GM21717 (cell line): Measurements from ENCODE around the gene DRD5.

Experiments used
- ATAC-seq: cut with Tn5 transposase; IDR thresholded peaks from one replicate; pipeline ENCODE4 v1.9.1; 2021; ENCODE audit warnings: mild to moderate bottlenecking, moderate library complexity; ENCODE audit not compliant: unreplicated experiment

The DRD5 gene

DNA sequence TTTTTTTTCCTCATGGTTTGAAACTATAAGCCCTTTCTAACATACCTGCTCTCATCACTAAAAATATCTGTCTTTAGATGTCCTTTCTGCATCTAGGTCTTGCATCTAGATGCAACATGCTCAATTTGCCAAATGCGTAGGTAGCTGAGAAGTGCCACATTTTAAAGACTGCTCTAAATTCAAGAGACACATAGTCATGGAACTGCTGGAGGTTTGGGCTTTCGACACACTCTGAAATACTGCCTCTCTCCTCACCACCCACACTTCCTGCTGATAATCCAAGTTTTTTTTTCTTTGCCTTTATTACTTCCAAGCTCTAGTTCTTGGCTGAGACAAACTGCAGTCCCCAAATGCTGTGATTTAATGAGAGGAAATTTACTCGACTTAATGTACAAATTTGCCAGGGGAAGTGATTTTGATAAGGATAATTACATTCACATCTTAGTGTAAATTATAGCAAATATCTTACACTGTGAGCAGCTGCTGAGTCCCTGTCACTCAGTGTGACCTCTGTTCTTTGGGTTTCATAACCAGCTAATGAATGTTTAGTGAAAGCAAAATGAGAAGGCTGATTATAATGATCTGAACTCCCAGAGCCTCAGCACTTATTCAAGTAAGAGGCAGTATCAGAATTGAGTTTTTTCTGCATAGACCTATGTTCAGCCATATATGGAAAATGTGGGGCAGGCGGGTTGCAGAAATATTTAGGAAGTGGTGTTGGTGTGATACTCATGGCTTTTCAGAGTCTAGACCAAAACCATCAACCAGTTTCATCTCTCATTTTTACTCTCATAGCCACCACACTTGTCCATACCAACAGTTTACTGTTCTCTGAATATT is 31.3 kb downstream of the DRD5 start:
- ATAC-seq, result peak; percentile 90

DNA sequence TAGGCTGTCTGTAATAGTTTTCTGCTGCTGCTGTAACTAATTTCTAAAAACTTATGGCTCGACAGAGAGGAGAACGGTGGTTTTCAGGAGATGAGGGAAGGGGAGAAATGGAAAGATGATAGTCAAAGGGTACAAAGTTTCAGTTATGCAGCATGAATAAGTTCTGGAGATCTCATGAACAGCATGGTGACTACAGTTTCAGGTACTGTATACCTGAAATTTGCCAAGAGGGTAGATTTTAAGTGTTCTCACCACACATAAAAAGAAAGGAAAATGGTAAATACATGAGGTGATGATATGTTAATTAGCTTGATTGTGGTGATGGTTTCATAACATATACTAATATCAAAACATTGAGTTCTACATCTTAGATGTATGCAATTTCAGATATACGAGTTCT is 34.9 kb downstream of the DRD5 start:
- no peak for ATAC-seq

DNA sequence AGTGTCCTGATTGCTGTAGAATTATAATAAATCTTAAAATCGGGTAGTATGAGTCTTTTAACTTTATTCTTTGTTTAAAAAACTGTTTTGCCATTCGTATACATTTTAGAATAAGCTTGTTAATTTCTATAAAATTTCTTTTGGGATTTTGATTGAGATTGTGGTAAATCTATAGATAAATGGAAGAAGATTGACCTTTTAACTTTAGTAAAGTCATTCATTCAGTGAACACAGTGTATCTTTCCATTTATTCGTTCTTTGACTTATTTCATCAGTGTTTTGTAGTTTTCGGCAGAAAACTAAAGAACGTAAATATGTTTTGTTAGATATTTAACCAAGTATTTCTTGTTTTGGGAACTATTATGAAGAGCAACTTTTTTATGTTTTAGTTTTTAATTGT is 38.9 kb downstream of the DRD5 start:
- no peak for ATAC-seq

DNA sequence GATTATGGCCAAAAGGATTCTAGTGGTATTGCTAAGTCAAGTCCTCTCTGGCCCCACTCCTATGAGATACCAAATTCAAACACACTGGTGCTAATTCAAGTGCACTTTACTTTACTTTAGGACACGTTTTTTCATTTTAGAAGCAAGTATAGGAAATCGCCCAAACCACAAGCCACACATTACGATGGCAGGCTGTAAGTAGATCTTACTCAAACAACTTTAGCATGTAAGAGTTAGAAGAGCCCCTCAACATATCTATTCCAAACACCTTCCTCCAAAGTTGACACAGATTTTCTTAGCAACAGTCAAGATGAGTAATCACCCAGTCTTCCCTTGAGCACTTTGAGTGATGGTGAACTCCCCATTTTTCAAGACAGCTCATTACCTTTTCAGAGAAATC is 43.6 kb downstream of the DRD5 start:
- ATAC-seq, result no peak

DNA sequence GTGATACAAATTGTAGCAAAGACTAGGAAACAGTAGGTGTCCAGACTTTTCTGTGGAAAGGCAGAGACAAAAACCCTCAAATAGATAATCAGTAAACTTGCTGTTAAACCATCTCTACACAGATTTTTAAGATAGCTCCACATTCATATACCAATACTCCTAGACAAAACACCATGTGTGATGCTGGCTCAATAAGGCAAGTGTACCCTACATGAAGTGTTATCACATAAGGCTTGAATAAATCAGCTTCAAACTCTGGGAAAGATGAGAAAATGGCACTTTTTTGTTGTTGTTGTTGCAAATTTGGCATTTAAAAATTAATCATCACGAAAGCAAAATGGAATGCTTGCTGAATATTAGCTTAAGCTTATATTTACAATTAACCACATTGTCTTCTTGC is 45.1 kb downstream of the DRD5 start:
- ATAC-seq, result no peak

DNA sequence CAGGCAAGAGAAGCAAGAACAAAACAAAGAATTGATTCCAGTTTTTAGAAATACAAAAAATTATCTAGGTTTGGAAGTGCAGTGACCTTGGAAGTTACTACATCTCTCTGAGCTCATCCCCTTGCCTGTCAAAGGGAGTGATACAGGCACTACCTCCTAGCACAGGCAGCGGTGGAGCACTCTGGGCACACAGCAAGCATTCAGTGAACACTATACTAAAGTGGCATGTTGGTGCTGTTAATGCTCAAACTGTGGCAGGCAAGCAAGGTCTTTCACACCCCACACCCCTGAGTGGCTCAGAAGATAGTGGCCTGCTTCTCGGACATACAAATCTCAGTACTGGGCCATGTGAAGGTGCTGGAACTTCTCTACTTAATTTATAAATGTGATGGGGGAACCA is 51.2 kb downstream of the DRD5 start:
- no peak for ATAC-seq

DNA sequence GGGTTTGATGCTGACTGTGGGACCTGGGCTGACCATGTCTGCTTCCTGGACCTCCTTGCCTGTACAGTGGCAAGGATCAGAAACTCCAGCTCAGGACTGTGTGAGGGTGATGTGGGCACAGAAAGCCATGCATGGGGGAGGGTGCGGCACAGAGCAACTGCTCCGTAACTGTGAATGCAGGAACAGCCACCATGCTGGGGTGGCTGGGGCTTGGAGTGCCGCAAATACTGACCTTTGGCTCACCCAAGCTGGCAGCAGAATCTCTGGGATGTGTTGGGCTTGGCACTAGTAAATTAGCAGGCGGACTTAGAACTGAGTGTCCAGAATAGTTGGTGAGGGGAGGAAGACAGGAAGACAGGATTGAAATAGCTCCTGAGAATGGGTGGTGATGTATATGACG is 52.0 kb downstream of the DRD5 start:
- no peak for ATAC-seq
